Esophagus squamous epithelium (tissue), 5 donors: ENCODE results near the gene AFG3L2. TPM values are rescaled to one million over a fixed set of nuclear protein-coding genes. Genes with fewer than 3 reads are reported as not detected.

ENCODE experiments used
- DNase-seq: peaks from one replicate; lab custom pipeline; 2025; lab: John Stamatoyannopoulos, UW
- H3K27ac ChIP-seq, 4 donors: fragments of 200-600 bp; sonication (generic); one replicate each; pipeline ENCODE4 v1.5.1; 2016 to 2019; ENCODE audit warnings: mild to moderate bottlenecking in 1 of 4
- H3K27me3 ChIP-seq, 4 donors: fragments of 200-600 bp; sonication (generic); 1 replicate in 3 of 4; 2 replicates in 1 of 4; pipeline versions ENCODE4 v1.5.1 to v1.6.0; 2017 to 2021; ENCODE audit warnings: antibody characterized with exemption in 1 of 4
- H3K36me3 ChIP-seq, 3 donors: fragments of 200-600 bp; sonication (generic); one replicate each; pipeline ENCODE4 v1.5.1; 2016 to 2019
- H3K4me1 ChIP-seq, 3 donors: fragments of 200-600 bp; sonication (generic); one replicate each; pipeline ENCODE4 v1.5.1; 2017 to 2019
- H3K4me3 ChIP-seq, 4 donors: fragments of 200-600 bp; sonication (generic); 1 replicate in 3 of 4; 2 replicates in 1 of 4; pipeline ENCODE4 v1.5.1; 2016 to 2019; ENCODE audit warnings: mild to moderate bottlenecking in 2 of 4, moderate library complexity in 1 of 4
- H3K9me3 ChIP-seq, 3 donors: fragments of 200-600 bp; sonication (generic); one replicate each; pipeline ENCODE4 v1.5.1; 2016 to 2019
- CTCF ChIP-seq, 6 experiments: fragments of 450-650 bp in 4 of 6; fragments of 200-600 bp in 2 of 6; sonication (generic) in 2 of 6; IDR thresholded peaks; one replicate each; pipeline ENCODE4 v1.5.1; 2016 to 2019; ENCODE audit warnings: antibody characterized with exemption in 6 of 6, mild to moderate bottlenecking in 4 of 6, moderate library complexity in 4 of 6
- POLR2A ChIP-seq, 4 donors: fragments of 450-650 bp; IDR thresholded peaks; one replicate each; pipeline ENCODE4 v1.6.1; 2017; ENCODE audit warnings: antibody characterized with exemption in 4 of 4, mild to moderate bottlenecking in 4 of 4, moderate library complexity in 3 of 4
- WGBS, 2 donors: methylation state at CpG; one replicate each; pipeline ENCODE4 v1.1.5; 2018; 5-methylcytosine and 5-hydroxymethylcytosine counted together
- intact Hi-C: fragments of 100-400 bp; cut with DNase I; formaldehyde crosslinking; loops from one replicate; pipeline ENCODE4 v1.15.0; 2022
- total RNA-seq, 4 donors: library from RNA; depleted of rRNA; stranded (reverse); fragments of >200 nt; gene quantifications; one replicate each; pipeline ENCODE4 v1.1.0, GENCODE V29; 2016
- donor health status: DM: yes; HTN: yes; CAD: no.

The AFG3L2 gene
- 10 to 100 TPM; 41.5 to 62.9 (median 58.1) TPM for total RNA-seq

GRCh38 chr18:12376754-12377555 is at the start of gene AFG3L2:
Gene AFG3L2 (minus strand): TSS chr18:12377227. CDS start chr18:12377082, 145 bp downstream.
- H3K27ac ChIP-seq: peak within 1 kb of the TSS; percentile 93 to 100 (median 97)
- H3K36me3 ChIP-seq: no peaks in the 10 kb centered on the region
- H3K9me3 ChIP-seq: no peaks in the 10 kb centered on the region
- intact Hi-C loops: no loop called here
- DNase-seq: peak; percentile 100
- peaks cover 13 to 50% (median 24%) of the 10 kb centered on the region in 3 donors for H3K4me1 ChIP-seq
- peak within 1 kb of the TSS; percentile 62 to 98 (median 80) for H3K4me3 ChIP-seq
- TF ChIP-seq CTCF (IDR thresholded peaks at IDR 0.05): peak in 2 of 6 experiments; percentile 18 to 28
- peak in 3 of 4 donors; percentile 88 to 98 (median 95) for TF ChIP-seq POLR2A (IDR thresholded peaks at IDR 0.05)
- no peaks in the 10 kb centered on the region for H3K27me3 ChIP-seq
- 0 to 6% methylated on average over 2 to 3 of the region's 100 CpGs for WGBS, 2 donors

DNA sequence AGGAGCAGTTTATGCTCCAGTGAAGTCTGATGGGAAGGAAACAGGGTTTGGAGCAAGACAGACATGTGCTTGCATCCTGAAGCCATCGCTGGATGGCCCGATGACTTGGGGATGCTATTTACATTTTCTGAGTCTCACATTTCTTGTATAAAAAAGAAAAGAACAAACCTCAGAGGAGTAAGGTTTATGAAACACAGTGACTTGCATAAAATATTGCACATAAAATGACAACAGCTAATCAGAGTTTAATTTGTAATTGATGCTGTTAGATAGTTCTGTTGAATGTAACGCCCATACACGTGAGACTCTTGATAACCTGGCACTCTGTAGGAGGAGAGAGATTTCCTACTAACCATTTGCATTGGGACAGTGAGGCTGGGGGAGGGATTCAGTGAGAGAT is 47.2 kb upstream of the AFG3L2 start:
- intact Hi-C loops: no loop called here
- no peak overlapping the region for H3K4me3 ChIP-seq
- DNase-seq: no peak
- H3K4me1 ChIP-seq: peaks cover 4 to 19% (median 9%) of the 10 kb centered on the region in 3 donors
- TF ChIP-seq POLR2A (IDR thresholded peaks at IDR 0.05) (no peak), CTCF (IDR thresholded peaks at IDR 0.05) (no peak)
- no peak overlapping the region for H3K27ac ChIP-seq
- no peaks in the 10 kb centered on the region for H3K27me3 ChIP-seq
- 89 to 93% methylated on average over 4 of the region's 4 CpGs for WGBS, 2 donors
- no peaks in the 10 kb centered on the region for H3K9me3 ChIP-seq
- H3K36me3 ChIP-seq: peaks cover 0 to 23% (median 0%) of the 10 kb centered on the region in 3 donors

- TF ChIP-seq CTCF (IDR thresholded peaks at IDR 0.05) (no peak), POLR2A (IDR thresholded peaks at IDR 0.05) (no peak)
Observed at GRCh38 chr18:12423820-12424219, 46.8 kb upstream of the AFG3L2 start.

DNA sequence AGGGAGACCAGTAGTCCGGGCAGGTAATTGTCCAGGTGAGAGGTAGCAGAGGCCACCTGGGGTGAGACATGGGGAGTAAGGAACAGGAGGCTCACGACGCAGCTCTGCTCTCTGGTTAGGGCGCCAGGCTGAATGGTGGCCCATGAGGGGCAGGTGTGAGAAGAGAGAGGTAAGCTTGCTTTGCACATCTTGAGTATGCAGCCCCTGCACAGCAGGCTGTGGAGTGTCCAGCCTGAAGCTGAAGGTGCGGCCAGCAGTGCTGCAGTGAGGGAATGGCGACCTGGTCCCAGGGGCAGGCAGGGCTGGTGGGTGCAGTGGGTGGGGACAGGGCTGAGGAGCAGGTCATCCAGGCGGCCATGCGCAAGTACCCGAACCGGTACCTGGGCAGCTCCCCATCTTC is 46.4 kb upstream of the AFG3L2 start:
- Histone ChIP-seq H3K4me3 (no peak overlapping the region), H3K36me3 (peaks cover 0 to 16% (median 0%) of the 10 kb centered on the region in 3 donors), H3K27ac (no peak overlapping the region), H3K27me3 (no peaks in the 10 kb centered on the region), H3K4me1 (peaks cover 4 to 19% (median 9%) of the 10 kb centered on the region in 3 donors), H3K9me3 (no peaks in the 10 kb centered on the region)
- no peak for DNase-seq
- WGBS, 2 donors: 81 to 90% methylated on average over 5 to 8 of the region's 10 CpGs
- intact Hi-C loops: no loop called here
- TF ChIP-seq CTCF (IDR thresholded peaks at IDR 0.05): no peak

More at GRCh38 chr18:12423820-12424219, 46.8 kb upstream of the AFG3L2 start:
- intact Hi-C loops: no loop called here
- no peak for DNase-seq
- peaks cover 0 to 21% (median 0%) of the 10 kb centered on the region in 3 donors for H3K36me3 ChIP-seq
- H3K27ac ChIP-seq: no peak overlapping the region
- H3K9me3 ChIP-seq: no peaks in the 10 kb centered on the region
- H3K4me3 ChIP-seq: no peak overlapping the region
- WGBS, 2 donors: 78 to 82% methylated on average over 2 to 4 of the region's 5 CpGs
- peaks cover 4 to 19% (median 9%) of the 10 kb centered on the region in 3 donors for H3K4me1 ChIP-seq
- no peaks in the 10 kb centered on the region for H3K27me3 ChIP-seq

DNA sequence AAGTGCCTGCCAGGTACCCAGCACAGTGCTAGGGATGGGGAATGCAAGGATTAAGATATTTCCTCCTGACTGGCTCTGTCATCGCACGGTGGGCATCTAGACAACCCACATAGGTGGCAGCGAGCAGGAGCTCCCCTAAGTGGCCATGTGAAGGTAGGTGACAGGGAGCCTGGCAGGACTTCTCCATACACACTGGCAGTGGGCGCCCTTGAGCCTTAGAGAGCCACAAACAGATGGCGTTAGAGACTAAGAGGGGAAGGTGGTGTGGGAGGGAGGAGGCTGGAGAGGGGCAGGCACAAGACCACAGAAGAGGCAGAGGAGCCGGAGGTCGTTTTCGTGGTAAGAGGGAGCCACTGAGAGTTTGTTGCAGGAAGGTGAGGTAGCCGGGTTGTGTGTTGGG is 45.9 kb upstream of the AFG3L2 start:
- peaks cover 4 to 19% (median 9%) of the 10 kb centered on the region in 3 donors for H3K4me1 ChIP-seq
- no peak overlapping the region for H3K4me3 ChIP-seq
- no peaks in the 10 kb centered on the region for H3K9me3 ChIP-seq
- WGBS, 2 donors: 79 to 84% methylated on average over 7 to 9 of the region's 9 CpGs
- no peak for DNase-seq
- peaks cover 0 to 12% (median 0%) of the 10 kb centered on the region in 3 donors for H3K36me3 ChIP-seq
- intact Hi-C loops: no loop called here
- no peak overlapping the region for H3K27ac ChIP-seq
- no peak for TF ChIP-seq POLR2A (IDR thresholded peaks at IDR 0.05)
- TF ChIP-seq CTCF (IDR thresholded peaks at IDR 0.05): peak in 1 of 6 experiments; percentile 7
- H3K27me3 ChIP-seq: no peaks in the 10 kb centered on the region
